ENCODE results near the gene NRG2.

GRCh38 chr5:140083120-140083519 is 40.0 kb upstream of the NRG2 start:
- TF ChIP-seq POLR2A (IDR thresholded peaks at IDR 0.05), result no peak
- no peak for TF ChIP-seq CTCF (IDR thresholded peaks at IDR 0.05)

Measured in ovary (tissue), 3 donors.